IMR-90 (cell line): ENCODE data around the gene LHPP. TPM values are rescaled to one million over a fixed set of nuclear protein-coding genes. Genes with fewer than 3 reads are reported as not detected.

Source experiments
- ATAC-seq: fragments of 200-7000 bp; cut with Tn5 transposase; 2 replicates; pipeline ENCODE4 v1.9.1; 2020; ENCODE audit warnings: low read depth, mild to moderate bottlenecking, moderate library complexity
- BruUV-seq: library from RNA; stranded (reverse); fragments of 400-500 nt; replicated peaks from 2 replicates; lab custom pipeline; 2021; lab: Mats Ljungman, UMichigan
- CTCF ChIA-PET: fragments of 300-600 bp; formaldehyde crosslinking; extraction: SDS; loops from one replicate; lab custom pipeline; 2021; ENCODE audit warnings: antibody characterized with exemption; lab: Yijun Ruan, JAX
- POLR2A ChIA-PET: fragments of 300-600 bp; sonication (Branson Sonifier 250); formaldehyde crosslinking; loops from one replicate; lab custom pipeline; 2022; ENCODE audit warnings: antibody characterized with exemption; ENCODE audit not compliant: unreplicated experiment; lab: Charles Lee
- DNase-seq: peaks from one replicate; pipeline ENCODE4 v3.0.0; 2013
- H2AFZ ChIP-seq: replicated peaks from 2 replicates; pipeline ENCODE3; 2013; ENCODE audit warnings: low read length, mild to moderate bottlenecking; ENCODE audit not compliant: poor library complexity
- H2AK5ac ChIP-seq: 2 replicates; pipeline ENCODE4 v1.6.1; 2013; ENCODE audit warnings: low read depth, low read length, inconsistent platforms
- H2AK9ac ChIP-seq: replicated peaks from 2 replicates; pipeline ENCODE3; 2013; ENCODE audit warnings: mild to moderate bottlenecking, low read depth, low read length, moderate library complexity; ENCODE audit not compliant: poor library complexity
- H2BK120ac ChIP-seq: 2 replicates; pipeline ENCODE4 v1.6.1; 2013; ENCODE audit warnings: low read depth, low read length, inconsistent platforms
- H2BK15ac ChIP-seq: 3 replicates; pipeline ENCODE4 v1.6.1; 2013; ENCODE audit warnings: low read depth, low read length, inconsistent platforms
- H2BK20ac ChIP-seq: 2 replicates; pipeline ENCODE4 v1.6.1; 2013; ENCODE audit warnings: low read depth, mild to moderate bottlenecking, inconsistent platforms, low read length, moderate library complexity
- H2BK5ac ChIP-seq: 2 replicates; pipeline ENCODE4 v1.6.1; 2013; ENCODE audit warnings: mild to moderate bottlenecking, low read depth, low read length, inconsistent platforms; ENCODE audit not compliant: poor library complexity, severe bottlenecking
- H3K14ac ChIP-seq: replicated peaks from 2 replicates; pipeline ENCODE4 v1.6.1; 2013; ENCODE audit warnings: low read depth, low read length, inconsistent platforms
- H3K18ac ChIP-seq: 2 replicates; pipeline ENCODE4 v1.6.1; 2013; ENCODE audit warnings: low read depth, low read length, control low read depth
- H3K23ac ChIP-seq: 2 replicates; pipeline ENCODE4 v1.6.1; 2013; ENCODE audit warnings: low read depth, low read length, inconsistent platforms
- H3K27ac ChIP-seq: 2 replicates; pipeline ENCODE4 v1.5.1; 2013; ENCODE audit warnings: mild to moderate bottlenecking, control low read depth, low read length; ENCODE audit not compliant: insufficient read depth
- H3K27me3 ChIP-seq: 2 replicates; pipeline ENCODE4 v1.6.1; 2013; ENCODE audit warnings: low read length; ENCODE audit not compliant: control insufficient read depth, insufficient read depth
- H3K36me3 ChIP-seq: 2 replicates; pipeline ENCODE4 v1.6.1; 2013; ENCODE audit warnings: low read length, mixed read lengths; ENCODE audit not compliant: control insufficient read depth, insufficient read depth
- H3K4ac ChIP-seq: 2 replicates; pipeline ENCODE4 v1.6.1; 2013; ENCODE audit warnings: low read depth, low read length, inconsistent platforms
- H3K4me1 ChIP-seq: 2 replicates; pipeline ENCODE4 v1.6.1; 2013; ENCODE audit warnings: low read length, mixed read lengths; ENCODE audit not compliant: control insufficient read depth, insufficient read depth
- H3K4me2 ChIP-seq: 2 replicates; pipeline ENCODE4 v1.6.1; 2013; ENCODE audit warnings: low read depth, mild to moderate bottlenecking, control low read depth, low read length, moderate library complexity
- H3K4me3 ChIP-seq: 2 replicates; pipeline ENCODE4 v1.5.1; 2013; ENCODE audit warnings: low read depth, mild to moderate bottlenecking, control low read depth, low read length, moderate library complexity; ENCODE audit not compliant: insufficient read depth
- H3K56ac ChIP-seq: 2 replicates; pipeline ENCODE4 v1.6.1; 2013; ENCODE audit warnings: low read length, inconsistent platforms; ENCODE audit not compliant: insufficient read depth; ENCODE audit errors: extremely low read depth
- H3K79me1 ChIP-seq, 2 experiments: 2 replicates each; pipeline ENCODE4 v1.6.1; 2013; ENCODE audit warnings: low read length in 2 of 2, inconsistent platforms in 1 of 2, low read depth in 1 of 2
- H3K9ac ChIP-seq: 2 replicates; pipeline ENCODE4 v1.6.1; 2013; ENCODE audit warnings: low read depth, low read length, control low read depth
- H3K9me1 ChIP-seq: 2 replicates; pipeline ENCODE4 v1.6.1; 2013; ENCODE audit warnings: low read length, inconsistent platforms; ENCODE audit not compliant: insufficient read depth
- H3K9me3 ChIP-seq: 2 replicates; pipeline ENCODE4 v1.6.1; 2013; ENCODE audit warnings: low read length; ENCODE audit not compliant: control insufficient read depth, insufficient read depth
- H4K20me1 ChIP-seq: 2 replicates; pipeline ENCODE4 v1.6.1; 2013; ENCODE audit warnings: low read length, inconsistent platforms; ENCODE audit not compliant: insufficient read depth
- H4K5ac ChIP-seq: 2 replicates; pipeline ENCODE4 v1.6.1; 2013; ENCODE audit warnings: mild to moderate bottlenecking, low read depth, low read length, control low read depth
- H4K8ac ChIP-seq, 2 experiments: 2 replicates each; pipeline ENCODE4 v1.6.1; 2013; ENCODE audit warnings: low read depth in 2 of 2, low read length in 2 of 2, control low read depth in 1 of 2, inconsistent platforms in 1 of 2
- H4K91ac ChIP-seq: 2 replicates; pipeline ENCODE4 v1.6.1; 2013; ENCODE audit warnings: low read depth, low read length, inconsistent platforms; ENCODE audit not compliant: insufficient read depth
- BHLHE40 ChIP-seq: fragments of 150-350 bp; IDR thresholded peaks from 2 replicates; pipeline ENCODE4 v1.6.1; 2016; ENCODE audit warnings: mild to moderate bottlenecking, low read depth, low read length
- CEBPB ChIP-seq: IDR thresholded peaks from 2 replicates; pipeline ENCODE4 v1.6.1; 2012; ENCODE audit warnings: low read depth, low read length, improper control_type of control experiment
- CHD1 ChIP-seq: IDR thresholded peaks from 2 replicates; pipeline ENCODE4 v1.6.1; 2012; ENCODE audit warnings: low read depth, low read length, improper control_type of control experiment
- ELK1 ChIP-seq: fragments of 150-350 bp; IDR thresholded peaks from 2 replicates; pipeline ENCODE4 v1.6.1; 2016; ENCODE audit warnings: low read depth, mild to moderate bottlenecking, low read length, moderate library complexity, borderline replicate concordance
- MAZ ChIP-seq: IDR thresholded peaks from 2 replicates; pipeline ENCODE4 v1.6.1; 2012; ENCODE audit warnings: low read depth, mild to moderate bottlenecking, low read length, improper control_type of control experiment, moderate library complexity, borderline replicate concordance
- NFE2L2 ChIP-seq: fragments of 150-350 bp; IDR thresholded peaks from 2 replicates; pipeline ENCODE4 v1.6.1; 2016; ENCODE audit warnings: low read depth, mild to moderate bottlenecking, low read length
- RCOR1 ChIP-seq: IDR thresholded peaks from 2 replicates; pipeline ENCODE4 v1.6.1; 2012; ENCODE audit warnings: mild to moderate bottlenecking, low read length, improper control_type of control experiment; ENCODE audit not compliant: insufficient replicate concordance
- RFX5 ChIP-seq: IDR thresholded peaks from 2 replicates; pipeline ENCODE4 v1.8.0; 2012; ENCODE audit warnings: low read depth, mild to moderate bottlenecking, low read length, moderate library complexity
- WGBS, 2 experiments: methylation state at CpG; one replicate each; pipeline versions ENCODE4 v1.1.5 to v1.1.7; 2013; ENCODE audit warnings: missing lambda C conversion rate in 2 of 2; ENCODE audit not compliant: insufficient read length in 1 of 2; ENCODE audit errors: extremely low coverage in 2 of 2; 5-methylcytosine and 5-hydroxymethylcytosine counted together
- dilution Hi-C: fragments of 300-500 bp; cut with HindIII; formaldehyde crosslinking; loops from one replicate; pipeline ENCODE4 v1.14.3; 2018; ENCODE audit warnings: low sequenced_read_pairs; ENCODE audit not compliant: unreplicated experiment
- in situ Hi-C: fragments of 300-500 bp; cut with MboI; formaldehyde crosslinking; loops from 3 replicates; pipeline ENCODE4 v1.14.3; 2019; ENCODE audit warnings: low sequenced_read_pairs, inconsistent platforms, mixed read lengths
- intact Hi-C: fragments of 100-400 bp; cut with micrococcal nuclease; formaldehyde crosslinking; loops from 2 replicates; pipeline ENCODE4 v1.10.0; 2022
- polyA plus RNA-seq, 3 experiments: library from polyadenylated mRNA; depleted of rRNA; stranded (reverse); fragments of >200 nt; gene quantifications; 2 replicates each; pipeline ENCODE4 v1.2.3, GENCODE V29; 2012; ENCODE audit warnings: low replicate concordance in 1 of 3
- total RNA-seq: library from RNA; depleted of rRNA; stranded (reverse); fragments of >200 nt; gene quantifications from 2 replicates; pipeline ENCODE4 v1.2.3, GENCODE V29; 2012

The LHPP gene
- total and polyA plus RNA-seq, 2 of the 4 experiments (the other 2 are of a cell fraction): 2.7 to 8.3 TPM

DNA sequence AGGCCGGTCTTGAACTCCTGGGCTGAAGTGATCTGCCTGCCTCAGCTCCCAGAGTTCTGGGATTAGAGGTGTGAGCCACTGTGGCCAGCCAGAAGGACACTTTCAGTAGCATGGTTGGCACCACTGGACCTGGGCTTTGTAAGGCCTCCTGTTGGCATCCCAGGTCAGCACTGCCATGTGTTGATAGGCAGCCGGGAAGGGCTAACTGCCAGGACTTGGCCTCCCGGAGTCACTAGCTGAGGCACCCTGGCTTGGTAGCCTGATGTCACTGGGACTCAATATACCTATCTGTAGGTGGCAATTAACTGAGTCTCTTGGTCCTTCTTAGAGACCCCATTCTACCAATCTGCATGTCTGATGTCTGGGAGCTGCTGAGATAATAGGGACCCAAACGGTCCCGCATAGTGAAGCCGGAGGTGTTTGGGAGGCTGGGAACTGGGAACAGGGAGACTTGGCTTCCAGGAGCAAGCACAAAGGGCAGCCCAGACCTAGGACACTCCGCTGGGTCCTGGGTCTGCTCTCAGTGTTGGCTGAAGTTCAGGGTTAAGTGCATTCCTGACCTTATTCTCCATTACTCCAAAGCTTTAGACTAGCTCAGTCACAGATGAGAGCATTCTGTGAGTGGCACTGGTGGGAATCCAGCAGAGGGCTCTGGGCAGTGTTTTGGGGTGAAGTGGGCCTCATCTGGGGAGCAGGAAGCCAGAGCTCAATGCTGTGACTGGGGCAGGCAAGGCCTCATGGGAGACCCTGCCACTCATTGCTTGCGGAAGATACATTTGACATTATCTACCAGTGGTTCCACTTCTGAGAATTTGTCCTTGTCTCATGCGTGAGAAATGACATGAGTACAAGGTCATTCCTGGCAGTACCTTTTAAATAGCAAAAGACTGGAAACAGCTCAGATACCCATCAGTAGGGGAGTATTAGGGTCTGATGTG lies 2.7 kb downstream of the LHPP start (continued):
- TF ChIP-seq CHD1: no peak
- TF ChIP-seq CEBPB: no peak

DNA sequence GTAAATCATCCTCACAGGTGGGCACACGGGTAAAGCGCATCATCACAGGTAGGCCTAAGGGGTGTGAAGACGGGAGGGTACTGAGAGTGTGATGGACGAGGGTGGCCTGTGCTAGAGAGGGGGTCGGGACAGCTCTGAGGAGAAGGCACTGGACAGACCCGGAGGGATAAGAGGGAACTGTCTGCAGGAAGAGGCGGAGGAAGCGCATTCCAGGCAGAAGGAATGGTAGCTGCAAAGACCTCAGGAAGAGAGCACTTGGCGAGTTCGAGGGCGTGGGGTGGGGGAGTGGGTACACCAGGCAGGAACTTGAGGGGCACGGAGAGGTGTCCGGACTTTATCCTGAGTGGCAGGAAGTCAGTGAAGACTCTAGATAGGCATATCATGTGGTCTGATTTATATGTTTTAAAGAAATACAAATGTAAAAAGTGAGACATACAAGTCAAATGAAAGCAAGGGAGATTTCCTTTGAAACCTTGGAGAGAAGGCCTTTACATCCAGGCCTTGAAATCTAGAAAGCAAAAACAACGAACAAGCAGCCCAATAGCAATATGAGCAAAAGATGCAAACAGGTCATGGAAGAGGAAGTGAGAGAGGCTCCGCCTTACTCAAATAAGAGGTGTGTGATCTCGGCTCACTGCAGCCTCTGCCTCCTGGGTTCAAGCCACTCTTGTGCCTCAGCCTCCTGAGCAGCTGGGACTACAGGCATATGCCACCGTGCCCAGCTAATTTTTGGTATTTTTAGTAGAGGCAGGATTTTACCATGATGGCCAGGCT lies 3.6 kb downstream of the LHPP start:
- peak overlapping the region; percentile 9 for H2AK9ac ChIP-seq
- 82% methylated on average over 9 of the region's 17 CpGs; no CpG with 5 or more reads in 1 of the 2 experiments for WGBS, 2 experiments
- H3K9me1 ChIP-seq: 0 out of 2 replicates have a peak, but pooled peaks cover 2% of the 10 kb centered on the region
- in situ Hi-C loops (no loop called here), dilution Hi-C loops (no loop called here), intact Hi-C loops (no loop called here)
- H4K20me1 ChIP-seq: no peaks in the 10 kb centered on the region
- no peak overlapping the region for H4K8ac ChIP-seq
- H3K4me1 ChIP-seq: peaks cover 4% of the 10 kb centered on the region
- H3K36me3 ChIP-seq: no peaks in the 10 kb centered on the region
- no peak overlapping the region for H3K9ac ChIP-seq
- no peak overlapping the region for H3K23ac ChIP-seq
- ChIA-PET POLR2A (no interaction called here), CTCF (no interaction called here)
- H3K9me3 ChIP-seq: no peaks in the 10 kb centered on the region
- no peak overlapping the region for H3K18ac ChIP-seq
- H2AK5ac ChIP-seq: no peak overlapping the region
- no peak overlapping the region for H2BK20ac ChIP-seq
- DNase-seq (no peak), ATAC-seq (no peak)
- H3K14ac ChIP-seq: no peak overlapping the region
- H2BK15ac ChIP-seq: no peak overlapping the region
- no peaks in the 10 kb centered on the region; the same call in 1 of the 2 replicates for H3K27me3 ChIP-seq
- H4K91ac ChIP-seq: no peak overlapping the region
- no peak overlapping the region for H3K4me3 ChIP-seq
- H3K27ac ChIP-seq: no peak overlapping the region
- H3K4me2 ChIP-seq: no peak overlapping the region
- no peak overlapping the region for H3K4ac ChIP-seq
- H3K56ac ChIP-seq: no peak overlapping the region
- H2AFZ ChIP-seq: no peak overlapping the region
- no peak overlapping the region for H2BK5ac ChIP-seq
- BruUV-seq: no TSS peak
- peaks cover 5% of the 10 kb centered on the region in 2 experiments; a peak in 3 of 4 replicates for H3K79me1 ChIP-seq
- TF ChIP-seq ELK1 (no peak), RFX5 (no peak), BHLHE40 (no peak), RCOR1 (no peak), NFE2L2 (no peak), MAZ (no peak)
- no peak overlapping the region for H4K5ac ChIP-seq
- no peak overlapping the region for H2BK120ac ChIP-seq
